GM18517 (cell line): Measurements from ENCODE around the gene ZIC5.

Experiments used
- ATAC-seq: cut with Tn5 transposase; IDR thresholded peaks from one replicate; pipeline ENCODE4 v1.9.1; 2021; ENCODE audit warnings: mild to moderate bottlenecking, moderate library complexity; ENCODE audit not compliant: unreplicated experiment

Gene ZIC5

DNA sequence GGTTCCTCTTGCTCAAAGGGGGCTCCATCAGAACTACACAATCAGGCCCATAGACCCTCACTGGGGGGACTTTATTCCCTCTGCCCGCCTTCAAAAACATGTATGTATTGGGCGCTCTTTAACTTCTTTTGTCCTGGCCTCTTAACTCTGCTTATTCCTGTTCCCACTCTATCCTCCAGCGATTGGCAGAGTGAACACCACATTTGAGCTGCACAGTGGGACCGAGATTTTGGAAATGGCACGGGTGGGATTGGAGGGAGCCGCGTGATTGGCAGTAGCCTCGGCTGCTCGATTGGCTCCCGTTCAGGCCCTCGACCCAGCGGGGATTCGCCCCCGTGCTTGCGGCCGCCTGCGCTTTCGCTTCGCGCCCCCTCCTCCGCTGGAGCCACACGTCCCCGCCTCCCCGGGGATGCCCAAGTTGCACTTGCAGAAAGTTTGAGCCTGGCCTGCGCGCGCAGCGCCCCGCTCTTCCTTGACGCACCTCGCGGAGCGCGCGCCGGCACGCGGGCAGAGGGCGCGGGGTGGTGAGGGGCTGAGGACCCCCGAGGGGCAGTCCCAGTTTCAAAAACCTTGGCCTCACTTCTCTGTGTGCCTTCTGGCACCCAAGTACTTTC is at the start of gene ZIC5:
Gene ZIC5 (minus strand): TSS at position 192 of the 614 bp plus-strand sequence. CDS start 164 bp downstream, at position 28.
- no peak for ATAC-seq

DNA sequence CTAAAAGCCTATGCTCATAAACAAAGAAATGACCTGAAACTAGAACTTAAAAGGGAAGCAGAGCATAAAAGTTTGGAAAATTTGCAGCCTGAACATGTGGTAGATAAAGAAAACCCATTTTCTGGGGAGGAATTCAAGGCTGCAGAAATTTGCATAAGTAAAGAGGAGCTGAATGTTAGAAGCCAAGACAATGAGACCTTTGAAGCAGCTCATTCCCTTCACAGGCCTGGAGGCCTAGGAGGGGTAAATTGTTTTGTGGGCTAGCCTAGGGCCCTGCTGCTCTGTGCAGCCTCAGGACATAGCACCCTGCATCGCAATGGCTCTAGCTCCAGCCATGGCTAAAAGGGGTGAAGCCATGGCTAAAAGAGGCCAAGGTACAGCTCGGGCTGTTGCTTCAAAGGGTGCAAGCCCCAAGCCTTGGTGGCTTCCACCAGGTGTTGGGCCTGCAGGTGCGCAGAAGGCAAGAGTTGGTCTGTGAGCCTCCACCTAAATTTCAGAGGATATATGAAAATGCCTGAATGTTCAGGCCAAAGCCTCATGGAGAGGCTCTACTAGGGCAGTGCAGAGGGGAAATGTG is 48.3 kb upstream of the ZIC5 start:
- ATAC-seq, result no peak

DNA sequence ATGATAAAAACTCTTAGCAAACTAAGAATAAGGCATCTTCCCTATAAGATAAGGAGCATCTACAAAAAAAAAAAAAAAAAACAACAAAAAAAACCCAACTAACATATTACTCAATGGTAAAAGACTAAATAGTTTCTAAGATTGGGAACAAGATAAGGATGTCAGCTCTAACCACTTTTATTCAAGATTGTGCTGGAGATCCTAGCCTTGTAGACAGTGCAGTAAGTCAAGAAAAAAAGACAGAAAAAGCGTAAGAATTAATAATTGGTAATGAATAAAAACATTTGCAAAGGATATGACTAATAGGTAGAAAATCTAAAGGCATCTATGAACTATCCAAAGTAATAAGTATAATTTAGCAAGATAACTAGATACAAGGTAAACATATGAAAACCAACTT is 43.1 kb upstream of the ZIC5 start:
- ATAC-seq, result no peak

DNA sequence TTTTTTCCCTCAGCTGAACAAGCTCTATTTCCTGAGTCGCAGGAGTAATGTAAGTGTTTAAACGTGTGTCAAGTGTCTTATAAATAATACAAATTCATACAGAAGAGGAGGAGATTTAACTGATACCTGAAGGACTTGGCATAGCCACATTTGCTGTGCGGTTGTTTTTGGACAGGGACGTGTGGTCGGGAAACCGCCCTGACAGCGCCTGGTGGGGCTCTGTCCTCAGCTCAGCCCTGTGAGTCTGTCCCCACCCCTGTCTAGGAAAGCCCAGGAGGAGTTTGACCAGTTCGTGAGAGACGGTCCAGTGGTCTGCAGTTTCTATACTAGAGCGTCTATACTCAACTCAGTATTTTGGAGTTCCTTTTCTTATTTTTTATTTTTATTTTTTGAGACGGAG is 26.7 kb upstream of the ZIC5 start:
- no peak for ATAC-seq

DNA sequence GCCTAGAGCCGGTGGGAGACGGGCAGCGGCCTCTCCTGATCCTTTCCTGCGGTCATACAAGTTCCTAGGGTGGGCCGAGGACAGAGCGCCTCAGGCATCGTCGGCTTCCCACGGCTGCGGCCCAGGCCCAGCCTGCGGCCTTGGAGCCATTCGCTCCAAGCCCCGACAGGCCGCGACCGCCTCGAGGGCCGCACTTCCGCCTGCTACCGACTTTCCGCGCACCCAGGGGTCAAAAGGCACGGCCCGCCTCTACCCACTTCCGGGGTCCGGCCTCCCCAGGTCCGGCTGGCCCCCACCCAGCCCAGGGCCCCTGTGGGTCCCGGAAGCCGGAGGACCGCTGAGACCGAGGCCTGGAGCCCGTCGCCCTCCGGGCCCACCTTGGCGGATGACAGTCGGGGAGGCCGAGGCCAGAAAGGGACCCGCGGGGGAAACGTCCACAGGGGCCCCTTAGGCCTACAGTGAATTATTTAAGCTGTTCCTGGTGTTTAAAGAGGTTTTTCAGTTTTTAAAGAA is 26.2 kb upstream of the ZIC5 start:
- ATAC-seq, result no peak

DNA sequence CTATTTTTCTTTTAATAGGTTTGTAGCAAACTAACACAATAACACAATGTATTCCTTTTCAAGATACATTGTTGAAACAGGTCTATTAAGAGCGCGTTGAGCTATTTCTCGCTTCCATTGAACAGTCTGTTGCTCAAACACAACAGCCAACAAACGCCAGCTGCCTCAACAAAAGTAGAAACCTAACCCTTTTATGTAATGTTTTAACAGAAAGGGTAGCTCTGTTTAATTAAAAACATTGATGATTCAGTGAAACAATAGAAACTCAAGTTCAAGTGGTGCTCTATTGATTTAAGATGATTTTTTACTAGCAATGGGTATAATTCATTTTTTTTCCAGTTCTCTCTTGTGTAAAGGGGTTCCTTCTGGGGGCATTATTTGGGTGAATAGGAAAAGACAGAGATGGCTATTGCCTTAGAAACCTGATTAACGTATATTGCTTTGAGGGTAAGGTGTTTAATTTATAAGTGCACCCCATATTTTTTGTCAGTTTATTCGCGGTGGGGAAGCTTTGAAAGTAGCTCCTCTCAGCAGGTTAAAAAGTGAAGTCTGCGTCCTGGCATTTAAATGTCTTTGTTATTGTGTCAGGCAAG is 24.9 kb upstream of the ZIC5 start:
- ATAC-seq, result no peak

DNA sequence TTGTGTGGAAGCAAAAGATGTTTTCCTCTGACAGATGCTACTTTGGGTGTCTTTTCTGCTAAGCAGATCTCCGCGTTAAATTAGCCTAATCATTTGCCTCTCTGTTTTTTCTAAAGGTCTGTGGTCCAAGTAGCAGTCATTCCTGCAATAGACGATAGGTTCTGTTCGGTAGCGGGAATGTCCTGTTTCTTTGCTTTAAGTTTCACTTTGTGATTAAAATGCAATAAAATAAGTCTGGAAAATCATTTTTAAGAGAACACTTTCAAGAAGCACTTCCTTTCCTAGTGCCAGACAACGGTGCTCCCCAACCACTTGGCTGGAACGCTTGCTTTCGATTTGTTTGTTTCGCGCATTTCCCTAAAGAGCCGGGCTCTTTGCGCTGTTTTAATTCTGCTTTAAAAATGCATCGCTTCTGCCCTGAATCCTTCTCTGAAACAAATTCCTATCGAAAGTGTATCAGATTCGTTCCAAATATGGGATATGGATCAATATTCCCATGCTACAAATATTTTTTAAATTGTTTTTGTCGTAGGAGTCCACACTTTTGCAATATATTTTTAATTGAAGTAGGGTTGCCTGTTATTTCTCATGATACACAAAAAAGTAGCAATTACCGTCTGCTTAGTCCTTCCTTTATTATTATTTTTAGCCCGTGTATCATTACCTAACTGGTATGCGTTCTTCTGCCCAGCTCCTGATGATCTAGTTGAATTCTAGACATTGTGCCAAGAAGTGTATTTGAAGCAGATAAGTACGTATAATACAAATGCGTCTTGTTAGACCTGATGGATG is 24.2 kb upstream of the ZIC5 start:
- no peak for ATAC-seq

DNA sequence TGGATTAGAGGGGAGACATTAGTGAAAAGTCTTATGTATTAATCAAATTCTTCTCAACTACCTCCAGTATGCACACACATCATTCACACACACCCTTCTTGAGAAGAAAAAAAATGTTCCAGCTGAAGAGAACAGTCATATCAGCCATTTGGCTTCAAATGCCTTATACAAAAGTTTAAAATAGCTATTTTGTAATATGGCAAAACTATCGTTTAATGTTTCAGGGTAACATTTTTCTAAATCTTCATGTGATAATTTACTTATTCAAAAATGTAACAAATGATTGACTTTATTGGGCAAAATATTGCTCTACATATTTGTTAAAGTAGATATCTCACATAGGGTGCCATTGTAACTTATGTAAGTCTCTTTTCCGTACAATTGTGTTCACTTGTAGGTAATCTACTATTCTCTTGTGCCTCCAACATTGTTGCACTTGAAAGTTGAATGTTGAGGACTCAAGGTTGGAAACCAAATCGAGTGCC is 23.6 kb upstream of the ZIC5 start:
- no peak for ATAC-seq

DNA sequence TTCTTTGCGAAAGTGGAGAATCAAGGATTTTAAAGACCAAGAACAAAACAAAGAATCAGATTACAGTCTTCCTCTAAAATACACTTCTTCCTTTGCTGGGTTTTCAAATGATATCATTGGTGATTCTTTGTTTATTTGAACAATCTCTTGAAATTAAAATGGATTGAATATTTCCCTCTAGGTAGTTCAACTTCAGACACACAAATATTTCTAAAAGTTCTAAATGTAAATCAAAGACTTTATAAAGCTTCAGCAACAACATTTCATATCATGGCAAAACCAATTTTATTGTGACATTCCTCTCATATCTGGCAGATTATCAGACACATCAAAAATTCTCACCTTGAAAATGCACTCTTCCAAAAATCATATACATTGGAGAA is 23.1 kb upstream of the ZIC5 start:
- ATAC-seq, result no peak

DNA sequence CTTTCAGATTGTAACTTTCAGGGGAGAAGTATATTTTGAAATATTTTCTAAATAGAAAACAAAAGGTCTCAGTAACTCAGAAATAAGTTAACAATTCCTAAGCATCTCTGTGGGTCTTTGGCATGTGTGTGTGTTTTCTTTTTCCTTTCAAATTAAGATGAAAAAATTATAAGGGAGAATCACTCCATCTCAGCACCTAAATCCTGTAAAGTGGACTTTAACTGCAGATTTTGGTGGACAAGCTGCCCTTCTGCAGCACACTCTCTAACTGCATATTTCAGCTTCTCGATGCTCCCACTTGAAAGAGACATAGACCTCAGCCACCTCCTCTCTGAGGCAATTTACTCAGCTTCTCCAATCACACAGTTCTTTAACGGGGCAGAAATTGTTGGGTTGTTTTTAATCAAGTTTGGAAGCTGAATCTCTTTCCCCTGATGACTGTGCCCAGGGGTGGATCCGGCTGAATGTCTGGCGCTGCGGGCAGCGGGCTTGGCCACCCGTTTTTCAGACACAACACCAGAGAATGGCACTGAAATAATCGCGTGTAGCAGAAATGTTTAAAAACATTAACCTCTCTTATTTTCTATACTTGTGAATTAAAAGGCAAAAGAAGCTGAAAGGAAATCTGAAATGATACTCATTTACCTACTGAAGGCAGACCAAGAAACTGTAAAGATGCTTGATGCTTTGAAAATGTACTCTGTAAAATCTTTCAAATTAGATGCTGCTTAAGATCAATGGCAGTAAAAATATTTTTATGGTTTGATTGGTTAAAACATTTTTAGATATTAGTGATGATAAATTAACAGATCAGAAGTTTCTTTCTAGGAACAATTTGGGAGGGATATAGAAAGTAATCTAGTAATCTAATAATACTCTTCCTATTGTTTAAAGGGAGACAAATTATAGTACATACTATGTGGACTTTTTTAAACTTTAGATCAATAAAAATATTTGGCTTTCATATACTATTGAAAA is 22.4 kb upstream of the ZIC5 start:
- no peak for ATAC-seq

DNA sequence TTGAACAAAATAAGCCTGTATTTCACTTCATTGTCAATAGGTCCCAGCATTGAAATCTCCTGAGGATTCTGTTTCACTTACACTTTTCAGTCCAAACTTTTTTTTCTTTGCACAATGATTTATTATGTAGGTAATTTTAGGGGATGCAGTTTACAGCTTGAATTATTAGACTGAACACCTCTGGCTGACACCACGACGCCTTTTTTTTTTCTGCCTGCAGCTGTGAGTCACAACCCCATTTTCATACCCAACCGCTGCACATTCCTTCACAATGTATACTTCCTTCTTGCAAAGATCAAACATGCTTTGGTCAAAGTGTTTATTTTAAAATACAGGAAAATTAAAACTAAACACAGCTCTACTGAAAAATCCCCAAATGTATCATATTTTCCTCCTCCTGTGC is 21.4 kb upstream of the ZIC5 start:
- no peak for ATAC-seq

DNA sequence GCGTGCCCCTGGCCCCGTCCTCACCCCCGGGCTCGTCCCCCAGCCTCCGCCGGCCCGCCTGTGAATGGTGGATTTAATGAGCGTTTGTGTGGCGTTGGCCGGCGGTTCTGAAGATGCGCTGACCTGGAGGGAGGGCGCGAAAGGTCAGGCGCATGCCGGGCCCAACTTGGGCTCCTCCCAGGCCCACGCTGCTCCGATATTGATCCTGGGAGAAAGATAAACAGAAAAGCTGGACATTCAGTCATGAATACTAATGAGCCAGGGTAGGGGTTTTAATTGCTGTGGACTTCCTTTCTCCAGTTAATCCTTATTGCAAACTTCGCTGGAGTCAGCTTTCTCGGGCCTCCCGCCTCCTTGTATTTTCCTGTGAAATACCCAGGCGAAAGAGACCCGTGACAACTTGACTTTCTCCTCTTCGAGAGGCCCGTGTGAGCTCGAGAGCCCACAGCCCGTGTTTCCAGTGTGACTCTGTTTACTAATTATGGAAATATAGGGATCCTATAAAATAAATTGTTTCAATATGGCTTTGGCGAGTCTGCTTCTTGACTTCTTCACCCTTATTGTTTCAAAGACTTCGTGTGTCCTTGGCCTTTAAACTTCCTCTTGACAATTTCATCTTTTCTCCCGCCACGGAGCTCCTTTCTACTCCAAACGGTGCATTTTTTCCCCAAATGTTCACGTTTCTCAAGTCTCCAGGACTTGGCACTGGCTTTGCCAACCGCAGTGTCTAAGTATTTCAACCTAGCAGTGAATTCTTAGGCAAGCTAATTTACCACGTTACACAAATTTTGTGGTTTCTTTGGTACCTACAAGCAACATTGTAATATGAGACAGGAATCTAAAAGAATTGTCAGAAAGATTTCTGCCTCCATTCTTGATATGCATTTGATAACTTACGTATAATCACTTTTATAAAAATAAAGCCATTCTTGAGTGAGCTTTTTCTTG is 20.5 kb upstream of the ZIC5 start:
- no peak for ATAC-seq

DNA sequence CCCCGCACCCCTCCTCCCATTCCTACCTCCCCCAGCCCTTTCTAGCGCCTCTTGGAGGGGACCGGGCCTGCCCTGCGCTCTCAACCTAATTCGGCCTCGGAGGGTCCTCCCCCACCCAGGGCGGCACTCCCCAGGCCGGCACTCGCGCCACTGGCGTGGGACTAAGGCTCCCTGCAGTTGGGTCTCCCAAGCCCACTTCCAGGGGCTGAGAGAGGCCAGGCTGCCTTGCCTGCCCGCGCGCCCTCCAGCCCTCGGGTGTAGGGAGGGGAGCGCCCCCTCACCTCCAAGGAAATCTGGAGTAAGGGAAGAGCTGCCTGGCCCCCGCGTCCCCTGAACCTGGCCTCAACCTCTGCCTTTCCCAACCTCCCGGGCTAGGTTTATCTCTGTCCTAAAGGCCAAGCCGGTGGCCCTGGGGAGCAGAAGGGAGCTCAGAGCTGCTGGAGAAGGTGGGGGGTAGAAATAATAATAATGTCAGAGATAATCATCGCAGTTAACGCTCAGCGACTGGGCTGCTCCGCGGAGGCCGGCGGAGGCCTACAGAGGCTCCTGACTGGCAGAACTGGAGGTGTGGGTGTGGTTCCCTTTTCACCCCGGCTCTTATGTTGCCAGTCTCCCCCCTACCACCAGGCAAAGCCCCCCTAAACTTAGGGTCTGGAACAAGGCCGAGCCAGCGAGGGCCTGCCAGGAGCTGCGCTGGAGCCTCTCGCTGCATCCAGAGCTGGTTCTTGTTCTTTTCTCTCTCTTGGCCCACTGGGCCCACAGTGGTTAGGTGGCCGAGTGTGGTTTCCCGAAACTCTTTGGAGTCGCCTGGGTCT is 19.7 kb upstream of the ZIC5 start:
- ATAC-seq, result no peak

DNA sequence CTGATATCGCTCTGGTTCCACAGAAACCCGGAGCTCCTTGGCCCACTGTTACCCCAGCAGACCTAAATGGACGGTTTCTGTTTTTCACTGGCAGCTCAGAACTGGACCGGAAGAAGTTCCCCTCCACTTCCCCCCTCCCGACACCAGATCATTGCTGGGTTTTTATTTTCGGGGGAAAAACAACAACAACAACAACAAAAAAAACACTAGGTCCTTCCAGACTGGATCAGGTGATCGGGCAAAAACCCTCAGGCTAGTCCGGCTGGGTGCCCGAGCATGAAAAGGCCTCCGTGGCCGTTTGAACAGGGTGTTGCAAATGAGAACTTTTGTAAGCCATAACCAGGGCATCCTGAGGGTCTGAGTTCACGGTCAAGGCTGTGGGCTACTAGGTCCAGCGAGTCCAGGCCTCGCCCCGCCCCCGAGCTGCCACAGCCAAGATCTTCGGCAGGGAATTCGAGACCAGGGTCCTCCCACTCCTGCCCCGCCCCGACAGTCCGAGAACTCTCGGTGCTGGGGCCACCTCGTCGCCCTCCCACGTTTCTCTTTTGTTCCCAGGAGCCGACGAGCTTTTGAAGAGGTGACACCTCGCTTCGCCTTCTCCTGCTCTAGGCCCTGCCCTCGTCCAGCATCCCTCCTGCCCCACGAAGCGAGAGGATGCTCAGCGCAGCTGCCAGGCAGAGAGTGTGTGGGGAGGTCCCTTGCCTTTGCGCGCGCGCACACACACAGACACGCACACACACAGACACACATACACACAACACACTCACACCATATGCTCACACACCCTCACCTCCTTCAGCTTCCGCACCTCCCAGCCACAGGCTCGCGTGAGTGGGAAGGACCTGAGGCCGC is 18.8 kb upstream of the ZIC5 start:
- ATAC-seq, result no peak

DNA sequence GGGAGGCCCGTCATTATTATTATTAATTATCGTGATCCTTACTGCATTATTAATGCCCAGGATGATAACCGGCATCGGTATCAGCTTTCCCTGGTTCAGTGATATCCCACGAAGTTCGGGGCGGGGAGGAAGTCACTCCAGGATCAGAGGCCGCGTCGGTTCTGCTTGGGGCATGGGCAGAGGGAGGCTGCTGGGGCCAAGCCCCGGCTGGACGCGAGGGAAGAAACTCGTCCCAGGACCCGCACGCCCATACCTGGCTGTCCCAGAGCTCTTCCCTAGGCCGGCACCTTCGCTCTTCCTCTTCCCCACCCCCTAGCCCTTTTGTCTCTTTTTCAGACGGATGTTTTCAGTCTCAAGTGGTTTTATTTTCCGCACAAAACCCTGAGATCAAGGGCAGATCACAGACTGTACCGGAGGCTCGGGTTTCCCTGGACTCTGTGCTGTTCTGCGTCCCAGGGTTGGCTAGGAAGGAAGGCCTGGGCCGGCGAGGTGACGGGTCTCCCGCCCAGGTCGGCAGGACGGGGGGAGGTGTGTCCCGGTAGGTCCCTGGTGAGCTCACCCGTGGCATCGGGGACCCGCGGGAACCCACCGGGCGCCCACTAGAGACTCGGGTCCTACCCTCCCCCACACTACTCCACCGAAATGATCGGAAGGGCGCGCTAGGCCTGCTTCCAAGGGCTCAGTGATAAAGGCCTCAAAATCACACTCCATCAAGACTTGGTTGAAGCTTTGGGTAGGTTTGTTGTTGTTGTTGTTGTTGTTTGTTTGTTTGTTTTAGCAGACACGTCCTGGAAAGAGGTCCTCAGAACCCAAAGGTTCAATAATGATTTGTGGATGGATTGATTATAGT is 17.9 kb upstream of the ZIC5 start:
- ATAC-seq, result no peak

DNA sequence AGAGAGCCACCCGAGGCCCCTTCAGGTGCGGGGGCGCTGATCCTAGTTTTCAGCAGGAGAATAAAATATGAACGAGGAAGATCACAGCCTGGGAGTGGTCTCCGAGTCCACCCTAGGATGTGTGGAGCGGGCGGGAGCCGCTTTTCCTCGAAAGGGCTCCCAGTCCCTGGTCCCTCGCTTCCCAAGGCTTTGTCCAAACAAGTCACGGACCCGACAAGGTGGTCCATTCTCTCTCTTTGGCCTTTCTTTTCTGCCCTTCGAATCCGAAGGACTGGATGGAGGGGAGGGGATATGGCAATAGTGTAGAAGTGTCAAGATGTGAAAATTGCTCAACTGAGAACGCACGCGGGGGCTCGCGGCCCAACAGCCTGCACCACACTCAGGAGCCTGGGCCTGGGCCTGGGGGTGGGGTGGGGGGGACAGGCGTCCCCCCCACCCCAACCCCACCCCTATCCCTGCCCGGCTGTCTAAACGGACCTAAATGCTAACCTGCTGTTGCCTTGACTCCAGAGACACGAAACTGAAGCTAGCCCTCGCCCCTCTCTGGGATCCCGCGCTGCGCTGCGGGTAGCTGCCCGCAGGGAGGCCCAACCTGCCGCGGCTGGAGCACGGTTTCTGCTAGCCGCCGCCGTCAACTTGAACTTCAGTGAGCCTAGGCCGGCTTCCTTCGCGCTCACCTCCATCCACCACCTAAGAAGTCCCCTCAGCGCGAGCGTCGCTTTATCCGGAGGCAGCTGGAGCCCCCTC is 17.1 kb upstream of the ZIC5 start:
- no peak for ATAC-seq
